ENCODE measurements around the gene TMED7.

The TMED7 gene

GRCh38 chr5:115589043-115589442, 36.8 kb downstream of the TMED7 start:
- no peak overlapping the region for H2AK5ac ChIP-seq (ENCODE audit: low read length)
- no peak overlapping the region for H3K4me3 ChIP-seq (ENCODE audit: low read length)
- H3K4ac ChIP-seq (ENCODE audit: low read depth, low read length): no peak overlapping the region
- H3K56ac ChIP-seq (ENCODE audit: low read length): no peak overlapping the region
- H3K36me3 ChIP-seq (ENCODE audit: control insufficient read depth, insufficient read depth, low read length): no peaks in the 10 kb centered on the region
- H2BK5ac ChIP-seq (ENCODE audit: low read length): no peak overlapping the region
- no peak overlapping the region for H3K9ac ChIP-seq (ENCODE audit: low read length)
- no peak overlapping the region for H3K4me2 ChIP-seq (ENCODE audit: low read length)
- DNase-seq: no peak
- no peak overlapping the region for H2BK120ac ChIP-seq (ENCODE audit: low read depth, low read length)
- H2BK15ac ChIP-seq (replicated peaks; ENCODE audit: low read depth): no peak overlapping the region
- no peaks in the 10 kb centered on the region for H3K4me1 ChIP-seq (ENCODE audit: control insufficient read depth, low read depth, low read length)
- no peaks in the 10 kb centered on the region for H3K79me2 ChIP-seq (ENCODE audit: control insufficient read depth, insufficient read depth, low read length)
- H3K27ac ChIP-seq (ENCODE audit: low read depth, low read length): no peak overlapping the region
- H4K8ac ChIP-seq (ENCODE audit: low read depth, low read length): no peak overlapping the region
- H3K23ac ChIP-seq (ENCODE audit: low read length): no peak overlapping the region
- no peak overlapping the region for H4K5ac ChIP-seq (ENCODE audit: low read length)
- no peaks in the 10 kb centered on the region for H3K79me1 ChIP-seq (ENCODE audit: low read length)
- no peak overlapping the region for H3K18ac ChIP-seq (ENCODE audit: low read length)
- no CpG with 5 or more reads among the region's 3 CpGs for WGBS (ENCODE audit: extremely low coverage, insufficient coverage, low lambda C conversion rate)
- no peaks in the 10 kb centered on the region for H3K27me3 ChIP-seq (ENCODE audit: insufficient read depth, low read length, poor library complexity)

GRCh38 chr5:115588640-115589039, 37.2 kb downstream of the TMED7 start:
- H3K4me2 ChIP-seq (ENCODE audit: low read length): no peak overlapping the region
- H3K36me3 ChIP-seq (ENCODE audit: control insufficient read depth, insufficient read depth, low read length): no peaks in the 10 kb centered on the region
- H3K79me1 ChIP-seq (ENCODE audit: low read length): no peaks in the 10 kb centered on the region
- no peaks in the 10 kb centered on the region for H3K79me2 ChIP-seq (ENCODE audit: control insufficient read depth, insufficient read depth, low read length)
- no peak overlapping the region for H2BK5ac ChIP-seq (ENCODE audit: low read length)
- H4K8ac ChIP-seq (ENCODE audit: low read depth, low read length): no peak overlapping the region
- no peak for DNase-seq
- H2AK5ac ChIP-seq (ENCODE audit: low read length): no peak overlapping the region
- no peak overlapping the region for H3K56ac ChIP-seq (ENCODE audit: low read length)
- no peak overlapping the region for H3K18ac ChIP-seq (ENCODE audit: low read length)
- no peaks in the 10 kb centered on the region for H3K4me1 ChIP-seq (ENCODE audit: control insufficient read depth, low read depth, low read length)
- no peak overlapping the region for H3K4me3 ChIP-seq (ENCODE audit: low read length)
- H3K23ac ChIP-seq (ENCODE audit: low read length): no peak overlapping the region
- no peak overlapping the region for H2BK15ac ChIP-seq (replicated peaks; ENCODE audit: low read depth)
- H3K27me3 ChIP-seq (ENCODE audit: insufficient read depth, low read length, poor library complexity): no peaks in the 10 kb centered on the region
- WGBS (ENCODE audit: extremely low coverage, insufficient coverage, low lambda C conversion rate): no CpG with 5 or more reads among the region's 4 CpGs
- no peak overlapping the region for H3K9ac ChIP-seq (ENCODE audit: low read length)
- H3K4ac ChIP-seq (ENCODE audit: low read depth, low read length): no peak overlapping the region
- no peak overlapping the region for H3K27ac ChIP-seq (ENCODE audit: low read depth, low read length)
- no peak overlapping the region for H2BK120ac ChIP-seq (ENCODE audit: low read depth, low read length)
- H4K5ac ChIP-seq (ENCODE audit: low read length): no peak overlapping the region

- Histone ChIP-seq H3K36me3 (ENCODE audit: control insufficient read depth, insufficient read depth, low read length) (no peaks in the 10 kb centered on the region), H3K4me3 (ENCODE audit: low read length) (no peak overlapping the region), H2BK5ac (ENCODE audit: low read length) (no peak overlapping the region), H4K5ac (ENCODE audit: low read length) (no peak overlapping the region), H3K27ac (ENCODE audit: low read depth, low read length) (no peak overlapping the region), H2BK15ac (replicated peaks; ENCODE audit: low read depth) (no peak overlapping the region), H3K27me3 (ENCODE audit: insufficient read depth, low read length, poor library complexity) (no peaks in the 10 kb centered on the region), H3K56ac (ENCODE audit: low read length) (no peak overlapping the region), H3K79me2 (ENCODE audit: control insufficient read depth, insufficient read depth, low read length) (no peaks in the 10 kb centered on the region), H2AK5ac (ENCODE audit: low read length) (no peak overlapping the region), H3K79me1 (ENCODE audit: low read length) (no peaks in the 10 kb centered on the region), H2BK120ac (ENCODE audit: low read depth, low read length) (no peak overlapping the region), H3K23ac (ENCODE audit: low read length) (no peak overlapping the region), H3K4ac (ENCODE audit: low read depth, low read length) (no peak overlapping the region), H3K9ac (ENCODE audit: low read length) (no peak overlapping the region), H4K8ac (ENCODE audit: low read depth, low read length) (no peak overlapping the region), H3K18ac (ENCODE audit: low read length) (no peak overlapping the region), H3K4me1 (ENCODE audit: control insufficient read depth, low read depth, low read length) (no peaks in the 10 kb centered on the region), H3K4me2 (ENCODE audit: low read length) (no peak overlapping the region)
- WGBS (ENCODE audit: extremely low coverage, insufficient coverage, low lambda C conversion rate): no CpG with 5 or more reads among the region's 6 CpGs
- DNase-seq: no peak
These were observed 39.2 kb downstream of the TMED7 start for GRCh38 chr5:115586525-115587146.

GRCh38 chr5:115585265-115585664, 40.6 kb downstream of the TMED7 start:
- H3K4ac ChIP-seq (ENCODE audit: low read depth, low read length): no peak overlapping the region
- no peaks in the 10 kb centered on the region for H3K36me3 ChIP-seq (ENCODE audit: control insufficient read depth, insufficient read depth, low read length)
- H3K27ac ChIP-seq (ENCODE audit: low read depth, low read length): no peak overlapping the region
- H3K4me2 ChIP-seq (ENCODE audit: low read length): no peak overlapping the region
- H3K56ac ChIP-seq (ENCODE audit: low read length): no peak overlapping the region
- H4K8ac ChIP-seq (ENCODE audit: low read depth, low read length): no peak overlapping the region
- no peak overlapping the region for H2BK5ac ChIP-seq (ENCODE audit: low read length)
- H3K4me3 ChIP-seq (ENCODE audit: low read length): no peak overlapping the region
- no CpG with 5 or more reads among the region's 1 CpG for WGBS (ENCODE audit: extremely low coverage, insufficient coverage, low lambda C conversion rate)
- no peak overlapping the region for H2AK5ac ChIP-seq (ENCODE audit: low read length)
- H4K5ac ChIP-seq (ENCODE audit: low read length): no peak overlapping the region
- no peaks in the 10 kb centered on the region for H3K4me1 ChIP-seq (ENCODE audit: control insufficient read depth, low read depth, low read length)
- H3K18ac ChIP-seq (ENCODE audit: low read length): no peak overlapping the region
- no peak overlapping the region for H2BK120ac ChIP-seq (ENCODE audit: low read depth, low read length)
- DNase-seq: no peak
- H3K79me2 ChIP-seq (ENCODE audit: control insufficient read depth, insufficient read depth, low read length): no peaks in the 10 kb centered on the region
- H3K23ac ChIP-seq (ENCODE audit: low read length): no peak overlapping the region
- H3K27me3 ChIP-seq (ENCODE audit: insufficient read depth, low read length, poor library complexity): no peaks in the 10 kb centered on the region
- H3K9ac ChIP-seq (ENCODE audit: low read length): no peak overlapping the region
- H3K79me1 ChIP-seq (ENCODE audit: low read length): no peaks in the 10 kb centered on the region
- H2BK15ac ChIP-seq (replicated peaks; ENCODE audit: low read depth): no peak overlapping the region

GRCh38 chr5:115584501-115584900, 41.3 kb downstream of the TMED7 start:
- Histone ChIP-seq H3K27ac (ENCODE audit: low read depth, low read length) (no peak overlapping the region), H2BK5ac (ENCODE audit: low read length) (no peak overlapping the region), H3K79me1 (ENCODE audit: low read length) (no peaks in the 10 kb centered on the region), H3K18ac (ENCODE audit: low read length) (no peak overlapping the region), H3K36me3 (ENCODE audit: control insufficient read depth, insufficient read depth, low read length) (no peaks in the 10 kb centered on the region), H2BK120ac (ENCODE audit: low read depth, low read length) (no peak overlapping the region), H2BK15ac (replicated peaks; ENCODE audit: low read depth) (no peak overlapping the region), H3K4ac (ENCODE audit: low read depth, low read length) (no peak overlapping the region), H3K4me2 (ENCODE audit: low read length) (no peak overlapping the region), H2AK5ac (ENCODE audit: low read length) (no peak overlapping the region), H3K4me1 (ENCODE audit: control insufficient read depth, low read depth, low read length) (no peaks in the 10 kb centered on the region), H4K8ac (ENCODE audit: low read depth, low read length) (no peak overlapping the region), H3K23ac (ENCODE audit: low read length) (no peak overlapping the region), H4K5ac (ENCODE audit: low read length) (no peak overlapping the region), H3K27me3 (ENCODE audit: insufficient read depth, low read length, poor library complexity) (no peaks in the 10 kb centered on the region), H3K9ac (ENCODE audit: low read length) (no peak overlapping the region), H3K56ac (ENCODE audit: low read length) (no peak overlapping the region), H3K79me2 (ENCODE audit: control insufficient read depth, insufficient read depth, low read length) (no peaks in the 10 kb centered on the region), H3K4me3 (ENCODE audit: low read length) (no peak overlapping the region)
- no peak for DNase-seq
- WGBS (ENCODE audit: extremely low coverage, insufficient coverage, low lambda C conversion rate): no CpG with 5 or more reads among the region's 1 CpG

- Histone ChIP-seq H3K9ac (ENCODE audit: low read length) (no peak overlapping the region), H3K36me3 (ENCODE audit: control insufficient read depth, insufficient read depth, low read length) (no peaks in the 10 kb centered on the region), H3K4me3 (ENCODE audit: low read length) (no peak overlapping the region), H2BK120ac (ENCODE audit: low read depth, low read length) (no peak overlapping the region), H2AK5ac (ENCODE audit: low read length) (no peak overlapping the region), H3K56ac (ENCODE audit: low read length) (no peak overlapping the region), H3K4me1 (ENCODE audit: control insufficient read depth, low read depth, low read length) (no peaks in the 10 kb centered on the region), H2BK5ac (ENCODE audit: low read length) (no peak overlapping the region), H3K27me3 (ENCODE audit: insufficient read depth, low read length, poor library complexity) (no peaks in the 10 kb centered on the region), H4K5ac (ENCODE audit: low read length) (no peak overlapping the region), H3K79me1 (ENCODE audit: low read length) (no peaks in the 10 kb centered on the region), H3K79me2 (ENCODE audit: control insufficient read depth, insufficient read depth, low read length) (no peaks in the 10 kb centered on the region), H3K27ac (ENCODE audit: low read depth, low read length) (no peak overlapping the region), H2BK15ac (replicated peaks; ENCODE audit: low read depth) (no peak overlapping the region), H3K4me2 (ENCODE audit: low read length) (no peak overlapping the region), H3K18ac (ENCODE audit: low read length) (no peak overlapping the region), H4K8ac (ENCODE audit: low read depth, low read length) (no peak overlapping the region), H3K23ac (ENCODE audit: low read length) (no peak overlapping the region), H3K4ac (ENCODE audit: low read depth, low read length) (no peak overlapping the region)
- WGBS (ENCODE audit: extremely low coverage, insufficient coverage, low lambda C conversion rate): no CpG with 5 or more reads among the region's 3 CpGs
- no peak for DNase-seq
These were observed 42.4 kb downstream of the TMED7 start for GRCh38 chr5:115583474-115583873.
